ENCODE measurements around the gene IQCN. TPM values are rescaled to one million over a fixed set of nuclear protein-coding genes. Genes with fewer than 3 reads are reported as not detected.

IQCN gene
- polyA plus RNA-seq, 3 donors, result 1.3 to 11.2 (median 1.7) TPM

DNA sequence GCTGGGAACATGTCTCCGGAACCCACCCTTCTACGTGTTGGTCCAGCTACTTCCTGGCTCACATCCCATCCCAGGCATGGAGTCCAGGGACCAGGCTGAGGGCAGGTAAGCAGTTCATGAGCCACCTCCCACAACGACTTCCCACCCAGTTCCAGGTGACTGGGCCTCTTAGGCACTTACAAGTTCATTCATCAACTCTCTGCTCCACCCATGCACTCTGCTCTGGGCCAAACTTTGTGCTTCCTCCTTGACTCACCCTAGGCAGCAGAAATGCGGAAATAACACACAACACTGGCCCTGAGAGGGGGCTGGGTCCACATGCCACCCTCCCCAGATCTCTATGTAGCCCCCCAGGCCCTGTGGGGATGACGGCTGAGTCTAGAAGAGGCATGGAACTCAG, 20.5 kb downstream of the IQCN start:
- no peak overlapping the region for H3K27ac ChIP-seq (ENCODE audit: low read depth, low read length)
- WGBS, 3 donors, result 30 to 51% (median 42%) methylated on average over 5 of the region's 5 CpGs

DNA sequence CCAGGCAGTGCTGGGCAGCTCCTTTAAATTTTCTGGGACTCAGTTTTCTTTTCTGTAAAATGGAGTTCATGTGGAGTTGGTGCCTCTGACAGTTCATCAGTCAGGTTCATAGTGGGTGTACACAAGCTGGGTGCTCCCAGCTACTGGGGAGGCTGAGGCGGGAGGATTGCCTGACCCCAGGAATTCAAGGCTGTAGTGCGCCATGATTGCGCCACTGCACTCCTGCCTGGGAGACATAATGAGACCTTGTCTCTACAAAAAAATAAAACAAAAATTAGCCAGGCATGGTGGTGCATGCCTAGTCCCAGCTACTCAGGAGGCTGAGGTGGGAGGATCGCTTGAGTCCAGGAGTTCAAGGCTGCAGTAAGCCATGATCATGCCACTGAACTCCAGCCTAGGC, 21.1 kb downstream of the IQCN start:
- no peak overlapping the region for H3K27ac ChIP-seq (ENCODE audit: low read depth, low read length)
- 81 to 85% (median 81%) methylated on average over 4 of the region's 4 CpGs for WGBS, 3 donors

DNA sequence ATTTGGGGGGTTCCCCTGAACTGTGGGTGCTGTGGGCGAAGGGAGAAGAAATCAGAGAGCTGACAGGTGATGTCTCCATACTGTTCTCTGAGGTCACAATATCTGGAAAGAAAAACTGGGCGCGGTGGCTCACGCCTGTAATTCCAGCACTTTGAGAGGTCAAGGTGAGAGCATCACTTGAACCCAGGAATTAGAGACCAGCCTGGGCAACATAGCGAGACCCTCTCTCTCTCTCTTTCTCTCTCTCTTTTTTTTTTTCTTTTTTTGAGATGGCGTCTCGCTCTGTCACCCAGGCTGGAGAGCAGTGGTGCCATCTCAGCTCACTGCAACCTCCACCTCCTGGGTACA, 21.9 kb downstream of the IQCN start:
- WGBS, 3 donors, result 61 to 81% (median 78%) methylated on average over 6 to 7 of the region's 7 CpGs
- H3K27ac ChIP-seq (ENCODE audit: low read depth, low read length), result no peak overlapping the region

DNA sequence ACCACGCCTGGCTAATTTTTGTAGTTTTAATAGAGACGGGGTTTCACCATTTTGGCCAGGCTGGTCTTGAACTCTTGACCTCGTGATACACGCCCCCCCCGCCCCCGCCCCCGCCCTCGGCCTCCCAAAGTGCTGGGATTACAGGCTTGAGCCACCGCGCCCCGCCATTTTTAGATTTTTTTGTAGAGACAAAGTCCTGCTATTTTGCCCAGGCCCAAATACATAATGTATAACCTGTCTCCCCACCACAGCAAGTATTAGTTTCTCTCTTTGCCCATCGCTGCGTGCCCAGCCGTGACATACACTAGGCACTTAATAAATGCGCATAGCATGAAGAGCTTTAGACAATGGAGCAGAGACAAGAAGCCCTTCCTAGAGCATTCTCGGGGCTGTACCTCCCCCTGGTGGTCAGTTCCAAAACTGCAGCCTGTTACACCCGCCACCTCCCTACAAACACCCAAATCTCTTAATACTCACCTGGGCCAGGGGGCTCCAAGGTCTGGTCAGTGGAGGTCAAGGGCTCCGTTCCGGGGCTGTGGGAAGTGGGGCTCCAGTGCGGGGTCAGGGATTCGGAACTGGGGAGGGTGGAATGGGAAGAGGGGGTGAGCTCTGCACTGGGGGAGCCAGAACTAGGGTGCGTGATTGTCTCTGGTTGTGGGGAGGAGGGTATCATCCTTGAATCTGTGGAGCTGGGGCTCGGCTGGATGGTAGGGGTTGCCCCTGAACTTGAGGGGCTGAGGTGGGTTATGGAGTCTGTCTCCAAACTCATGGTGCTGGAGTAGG, 22.5 kb downstream of the IQCN start:
- 20 to 22% (median 21%) methylated on average over 21 to 23 of the region's 23 CpGs for WGBS, 3 donors

DNA sequence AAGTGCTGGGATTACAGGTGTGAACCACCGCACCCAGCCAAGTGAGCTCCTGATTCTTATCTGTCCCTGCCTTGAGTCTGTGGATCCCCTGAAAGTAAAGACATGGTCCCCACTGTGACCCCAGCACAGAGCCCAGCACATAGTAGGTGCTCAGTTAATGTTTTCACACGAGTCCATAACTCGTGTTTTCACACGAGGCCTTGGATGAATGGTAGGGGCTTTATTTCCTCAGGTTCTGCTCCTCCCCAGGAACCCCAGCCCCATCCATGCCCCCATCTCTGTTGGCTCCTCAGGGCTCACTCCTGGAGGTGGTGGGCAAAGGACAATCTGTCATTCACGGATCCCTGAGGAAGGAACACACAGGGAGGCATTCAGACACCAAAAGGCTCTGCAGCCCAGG, 24.4 kb downstream of the IQCN start:
- no peak overlapping the region for H3K27ac ChIP-seq (ENCODE audit: low read depth, low read length)
- 84 to 92% (median 90%) methylated on average over 5 of the region's 5 CpGs for WGBS, 3 donors

More for the DNA sequence above, 22.5 kb downstream of the IQCN start:
- no peak overlapping the region for H3K27ac ChIP-seq (ENCODE audit: low read depth, low read length)

DNA sequence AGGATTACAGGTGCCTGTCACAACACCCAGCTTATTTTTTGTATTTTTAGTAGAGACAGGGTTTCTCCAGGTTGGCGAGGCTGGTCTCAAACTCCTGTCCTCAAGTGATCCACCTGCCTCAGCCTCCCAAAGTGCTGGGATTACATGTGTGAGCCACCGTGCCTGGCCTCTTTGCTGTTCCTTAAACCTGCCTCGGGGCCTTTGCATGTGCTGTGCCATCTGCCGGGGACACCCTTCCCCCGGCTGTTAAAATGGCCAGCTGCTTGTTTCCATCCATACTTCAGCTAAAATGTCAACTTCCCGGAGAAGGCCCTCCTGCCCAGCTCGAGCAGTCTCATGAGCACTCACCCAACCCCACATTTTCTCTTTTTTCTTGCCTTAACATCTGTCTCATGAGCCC, 29.0 kb downstream of the IQCN start:
- WGBS, 3 donors, result 69 to 76% (median 71%) methylated on average over 7 of the region's 7 CpGs
- no peak overlapping the region for H3K27ac ChIP-seq (ENCODE audit: low read depth, low read length)

DNA sequence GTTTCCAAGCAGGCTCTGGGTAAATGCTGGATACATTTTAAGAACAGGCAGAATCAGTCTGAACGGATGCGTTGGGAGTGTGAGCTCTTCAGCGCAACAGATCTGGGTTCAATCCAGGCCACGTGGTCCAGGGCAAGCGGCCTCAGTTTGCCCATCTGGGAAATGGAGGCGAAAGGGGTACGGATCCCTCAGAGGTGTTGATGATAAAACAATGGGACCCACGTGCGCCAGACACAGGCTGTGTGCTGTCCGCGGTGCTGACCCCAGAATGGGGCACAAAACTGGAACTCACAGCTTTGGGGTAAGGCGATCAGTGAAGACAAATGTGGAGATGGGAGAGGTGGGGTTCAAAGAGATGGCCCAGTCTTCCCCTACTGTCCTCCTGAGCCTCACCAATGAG, 34.9 kb downstream of the IQCN start:
- 25 to 31% (median 29%) methylated on average over 12 of the region's 12 CpGs for WGBS, 3 donors
- H3K27ac ChIP-seq (ENCODE audit: low read depth, low read length), result no peak overlapping the region

DNA sequence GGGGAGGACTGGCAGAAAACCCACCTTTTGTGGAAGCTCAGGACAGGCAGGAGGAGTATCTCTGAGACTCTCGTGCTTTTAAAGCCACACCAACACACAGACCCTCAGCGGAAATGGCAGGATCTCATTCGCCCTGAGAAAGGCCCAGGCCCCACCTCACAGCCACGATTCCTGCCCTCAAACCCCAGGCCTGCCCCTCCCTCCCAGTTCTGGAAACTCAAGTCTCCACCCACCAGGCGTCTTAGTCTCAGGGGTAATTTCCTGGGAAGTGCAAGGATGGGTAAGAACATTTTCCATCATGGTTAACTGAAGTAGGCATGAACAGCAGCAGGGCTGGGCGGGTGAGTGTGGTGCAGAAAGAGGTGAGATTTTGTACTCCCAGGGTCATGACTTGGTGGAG, 40.1 kb downstream of the IQCN start:
- WGBS, 3 donors, result 29 to 43% (median 35%) methylated on average over 6 of the region's 6 CpGs
- H3K27ac ChIP-seq (ENCODE audit: low read depth, low read length), result no peak overlapping the region

DNA sequence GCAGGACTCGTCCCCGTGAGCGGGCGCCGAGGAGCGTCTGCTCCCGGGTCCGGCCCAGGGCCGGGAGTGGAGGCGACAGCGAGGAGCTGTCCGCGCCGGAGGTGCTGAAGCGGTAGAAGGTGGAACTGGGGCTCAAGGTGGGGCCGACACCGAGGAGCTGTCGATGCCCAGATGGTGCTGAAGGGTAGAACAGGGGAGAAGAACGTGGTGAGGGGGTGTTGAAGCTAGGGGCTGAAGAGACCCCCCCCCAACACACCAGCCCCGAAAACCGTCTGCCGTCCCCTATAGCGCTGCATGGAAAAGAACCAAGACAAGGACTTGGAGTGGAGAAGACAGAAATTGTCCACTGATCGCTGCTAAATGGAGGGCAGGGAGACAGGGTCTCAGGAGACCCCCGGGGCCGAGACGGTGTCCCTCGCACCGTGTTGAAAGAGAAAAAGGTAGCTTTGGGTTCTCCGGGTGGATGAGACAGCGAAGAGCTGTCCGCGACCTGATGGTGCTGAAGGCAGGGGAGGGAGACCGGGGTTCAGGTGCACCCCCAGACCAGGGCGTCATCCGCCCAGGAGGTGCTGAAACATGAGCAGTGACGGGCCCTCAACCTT, 40.9 kb downstream of the IQCN start:
- H3K27ac ChIP-seq (ENCODE audit: low read depth, low read length), result no peak overlapping the region
- WGBS, 3 donors, result 15 to 23% (median 16%) methylated on average over 35 to 37 of the region's 37 CpGs

DNA sequence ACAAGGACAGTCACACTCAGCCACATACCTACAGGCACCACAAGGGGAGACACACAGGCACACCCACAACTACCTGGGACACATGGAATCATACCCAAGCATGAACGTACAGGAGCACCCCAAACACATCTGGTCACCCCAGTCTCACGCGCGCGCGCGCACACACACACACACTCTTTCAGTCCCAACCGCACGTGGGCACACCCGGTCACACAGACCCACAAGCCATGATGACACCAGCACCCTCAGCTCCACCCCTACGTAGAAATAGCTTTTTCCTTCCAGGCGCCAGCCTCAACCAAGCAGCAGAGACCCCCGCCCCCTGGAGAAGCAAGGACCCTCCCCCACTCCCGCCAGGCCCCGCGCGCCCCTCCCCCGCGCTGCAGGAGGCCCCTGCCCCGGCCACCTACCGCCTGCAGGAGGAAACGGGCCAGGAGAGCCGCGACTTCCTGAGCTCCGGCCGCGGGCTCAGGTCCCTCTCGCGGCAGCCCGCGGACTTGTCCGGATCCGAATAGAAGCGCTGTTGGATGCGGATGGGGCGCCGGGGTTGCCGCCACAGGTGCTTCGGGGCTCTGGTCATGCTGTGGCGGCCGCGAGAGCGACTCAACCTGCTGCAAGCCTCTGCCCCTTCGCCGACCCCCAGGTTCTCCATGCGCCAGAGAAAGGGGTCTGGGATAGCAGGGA, 41.6 kb downstream of the IQCN start:
- WGBS, 3 donors, result 4 to 7% (median 5%) methylated on average over 46 of the region's 46 CpGs
- no peak overlapping the region for H3K27ac ChIP-seq (ENCODE audit: low read depth, low read length)

DNA sequence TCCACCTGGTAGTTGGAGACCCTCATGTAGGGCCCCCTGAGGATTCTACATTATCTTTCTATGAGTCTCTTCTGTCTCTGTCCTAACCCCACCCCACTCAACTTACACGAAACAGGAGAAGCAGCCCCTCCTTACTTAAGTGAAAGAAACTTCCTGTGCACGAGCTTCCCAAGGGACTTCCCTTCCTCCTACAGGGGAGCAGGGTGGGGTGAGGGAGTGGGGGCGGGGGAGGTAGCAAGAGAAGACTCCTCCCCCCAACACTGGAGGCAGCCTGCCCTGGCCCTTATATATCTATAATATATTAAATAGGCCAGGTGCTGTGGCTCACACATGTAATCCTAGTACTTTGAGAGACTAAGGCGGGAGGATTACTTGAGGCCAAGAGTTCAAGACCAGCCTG, 42.5 kb downstream of the IQCN start:
- no peak overlapping the region for H3K27ac ChIP-seq (ENCODE audit: low read depth, low read length)
- WGBS, 3 donors, result 16 to 23% (median 22%) methylated on average over 4 of the region's 4 CpGs

DNA sequence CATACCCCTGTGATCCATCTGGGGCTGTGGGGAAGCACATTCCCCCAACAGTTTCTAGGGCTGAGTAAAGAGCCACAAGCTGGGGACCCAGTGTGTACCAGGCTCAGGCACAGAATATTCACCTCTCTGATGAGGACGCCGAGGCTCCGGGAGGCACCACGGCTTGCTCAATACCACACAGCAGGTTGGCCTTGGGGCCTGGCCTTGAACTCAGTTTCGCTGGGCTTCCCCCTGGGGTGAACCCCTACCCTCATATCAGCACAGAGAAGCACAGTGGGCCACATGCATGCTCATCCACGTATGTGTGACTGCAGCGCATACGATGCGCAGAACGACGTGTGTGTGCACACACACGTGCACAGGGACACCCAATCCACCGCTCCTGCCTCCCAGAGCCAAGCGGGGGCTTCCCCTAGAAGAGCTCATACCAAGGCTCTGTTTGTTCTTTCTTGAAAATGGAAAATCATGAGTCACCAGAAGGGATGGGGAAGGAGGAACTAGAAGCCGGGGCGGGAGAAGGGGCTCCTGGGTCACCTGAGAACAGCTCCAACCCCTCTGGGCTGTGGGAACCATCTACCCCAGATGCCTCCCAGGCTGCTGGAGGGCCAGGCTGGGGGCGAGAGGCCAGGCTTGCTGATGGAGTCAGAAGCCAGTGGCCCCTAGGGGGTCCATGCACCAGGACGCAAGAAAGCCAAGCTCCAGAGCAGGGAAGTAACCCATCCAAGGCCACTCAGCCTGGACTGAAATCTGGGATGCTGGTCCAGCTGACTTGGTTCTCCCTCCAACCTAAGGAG, 43.1 kb downstream of the IQCN start:
- H3K27ac ChIP-seq (ENCODE audit: low read depth, low read length), result no peak overlapping the region
- WGBS, 3 donors, result 42 to 51% (median 46%) methylated on average over 18 of the region's 18 CpGs

DNA sequence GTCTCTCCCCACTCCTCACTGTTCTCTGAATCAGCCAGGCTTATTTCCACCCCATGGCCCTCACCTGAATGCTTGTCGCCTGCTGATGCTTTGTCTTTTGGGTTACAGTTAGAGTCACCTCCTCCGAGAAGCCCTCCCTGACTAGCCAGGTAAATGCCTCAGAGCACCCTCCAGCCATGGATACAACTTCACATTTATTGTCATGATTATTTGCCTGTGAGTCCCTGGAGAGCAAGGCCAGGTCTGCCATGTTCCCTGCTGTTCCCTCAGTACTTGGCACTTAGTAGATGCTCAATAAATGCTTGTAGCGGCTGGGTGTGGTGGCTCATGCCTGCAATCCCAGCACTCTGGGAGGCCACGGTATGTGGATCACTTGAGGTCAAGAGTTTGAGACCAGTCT, 44.3 kb downstream of the IQCN start:
- 78 to 85% (median 81%) methylated on average over 4 of the region's 4 CpGs for WGBS, 3 donors

DNA sequence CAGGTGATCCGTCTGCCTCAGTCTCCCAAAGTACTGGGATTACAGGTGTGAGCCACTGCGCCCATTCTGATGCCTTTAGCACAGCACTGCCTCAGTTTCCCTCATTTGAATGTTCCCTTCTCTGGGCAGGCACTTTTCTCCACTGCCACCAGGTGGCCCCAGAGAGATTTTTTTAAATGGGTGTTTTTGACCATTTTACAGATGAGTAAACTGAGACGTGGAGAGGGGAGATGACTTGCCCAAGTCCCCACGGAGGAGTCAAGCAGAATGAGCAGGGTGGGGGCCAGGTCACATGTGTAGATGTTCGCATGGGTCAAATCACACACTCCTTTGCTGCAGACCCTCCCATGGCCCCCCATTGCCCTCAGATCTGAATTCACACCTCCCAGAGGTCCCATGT, 44.8 kb downstream of the IQCN start:
- H3K27ac ChIP-seq (ENCODE audit: low read depth, low read length), result no peak overlapping the region
- 66 to 79% (median 68%) methylated on average over 5 of the region's 5 CpGs for WGBS, 3 donors

More for the DNA sequence above, 44.3 kb downstream of the IQCN start:
- H3K27ac ChIP-seq (ENCODE audit: low read depth, low read length), result no peak overlapping the region

DNA sequence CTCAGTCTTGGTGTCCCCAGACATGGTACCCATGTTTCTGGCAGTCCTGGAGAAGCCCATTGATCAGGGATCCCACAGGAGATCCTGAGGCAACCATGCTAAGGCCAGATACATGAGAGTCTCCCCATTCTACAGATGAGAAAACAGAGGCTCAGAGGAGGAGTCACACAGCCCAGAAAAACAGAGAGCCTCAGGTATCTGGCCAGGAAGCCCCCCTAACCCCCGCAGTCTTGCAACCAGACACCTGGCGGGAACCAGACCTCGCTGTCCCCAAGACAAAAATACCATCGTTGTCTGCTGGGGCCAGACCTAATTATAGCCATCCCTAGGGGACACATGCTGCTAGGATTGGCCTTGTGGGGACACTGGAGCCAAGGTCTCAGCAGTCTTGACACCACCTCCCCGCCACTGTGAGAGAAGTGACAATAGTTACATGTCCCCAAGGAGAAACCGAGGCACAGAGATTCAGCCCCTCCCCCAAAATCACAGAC, 46.4 kb downstream of the IQCN start:
- WGBS, 3 donors, result 67 to 70% (median 69%) methylated on average over 6 of the region's 6 CpGs
- H3K27ac ChIP-seq (ENCODE audit: low read depth, low read length), result no peak overlapping the region

DNA sequence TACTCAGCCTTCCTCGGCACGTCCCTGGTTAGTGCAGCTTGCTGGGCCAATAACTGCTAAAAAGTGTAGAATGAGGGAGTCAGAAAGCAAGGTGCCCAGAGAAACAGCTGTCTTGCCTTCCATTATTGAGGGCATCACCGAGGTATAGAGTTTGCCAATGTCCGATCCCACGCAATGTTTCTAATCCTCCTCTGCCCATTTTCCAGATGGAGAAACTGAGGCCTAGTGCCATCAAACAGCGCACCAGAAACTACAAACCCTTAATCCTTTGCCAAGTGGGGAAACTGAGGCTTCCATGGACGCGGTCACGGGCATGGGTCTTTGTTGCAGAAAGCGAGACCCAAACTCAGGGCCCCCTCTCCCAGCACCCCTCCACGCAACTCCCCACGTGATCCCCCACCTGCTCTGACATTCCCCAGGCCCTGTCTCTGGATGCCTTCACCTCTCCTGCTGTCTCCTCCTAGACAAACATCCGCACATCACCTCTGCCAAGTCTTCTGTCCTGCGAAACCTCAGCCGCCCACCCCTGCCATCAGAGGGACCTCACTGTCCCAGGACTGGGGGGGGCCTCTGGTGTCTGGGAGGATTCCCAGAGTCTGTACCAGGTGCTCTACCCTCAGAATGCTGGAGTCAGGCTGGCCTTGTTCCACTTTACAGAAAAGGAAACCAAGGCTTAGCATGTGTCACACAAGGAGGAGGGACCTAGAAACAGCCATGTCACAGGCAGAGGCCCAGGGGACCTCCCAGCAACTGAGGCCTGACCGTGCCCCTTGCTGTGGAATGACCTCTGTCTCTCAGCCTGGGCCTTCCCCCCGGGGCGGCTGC, 47.1 kb downstream of the IQCN start:
- WGBS, 3 donors, result 77 to 82% (median 81%) methylated on average over 18 of the region's 18 CpGs
- no peak overlapping the region for H3K27ac ChIP-seq (ENCODE audit: low read depth, low read length)

DNA sequence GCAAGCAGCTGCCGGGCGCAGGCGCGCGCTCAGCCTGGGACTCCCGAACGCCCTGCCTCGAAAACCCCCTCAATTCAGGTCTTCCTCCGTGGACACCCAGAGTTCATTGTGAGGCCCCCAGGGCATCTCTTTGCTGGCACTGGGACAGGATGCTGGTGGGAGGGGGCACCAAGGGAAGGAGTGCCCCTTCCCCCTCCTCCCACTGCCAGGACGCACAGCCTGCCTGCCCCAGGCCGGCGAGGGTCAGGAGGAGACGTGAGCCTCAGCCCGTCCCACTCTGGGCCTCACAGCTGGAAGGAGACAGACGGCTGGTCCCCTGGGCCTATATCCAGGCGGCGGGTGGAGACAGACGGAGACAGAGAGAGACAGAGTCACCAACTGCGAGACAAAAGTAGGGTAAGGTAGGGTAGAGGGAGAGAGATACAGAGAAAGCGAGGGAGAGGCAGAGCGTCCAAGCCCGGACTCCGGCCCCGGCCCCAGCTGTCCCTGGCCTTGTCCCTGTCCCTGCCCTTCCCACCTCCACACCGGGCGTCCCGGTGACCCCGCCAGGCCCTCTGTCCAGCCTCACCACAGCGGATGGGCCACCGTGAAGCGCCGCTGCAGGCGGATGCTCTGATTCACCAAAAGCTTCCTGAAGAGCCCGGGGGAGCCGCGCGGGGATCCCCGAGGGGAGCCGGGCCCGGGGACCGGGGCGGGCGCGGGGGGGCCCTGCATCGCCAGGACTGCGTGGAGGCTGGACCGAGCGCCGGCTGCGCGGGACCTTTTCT, 48.4 kb downstream of the IQCN start, which contains the start of gene PDE4C:
TSS of gene PDE4C (minus strand) at position 737 of the 767 bp plus-strand sequence. CDS start at position 714, 23 bp downstream.
- no peak within 1 kb of the TSS for H3K27ac ChIP-seq (ENCODE audit: low read depth, low read length)
- 2 to 6% (median 3%) methylated on average over 42 to 51 of the region's 51 CpGs for WGBS, 3 donors
